ENCODE measurements around the gene ATRX. TPM values are rescaled to one million over a fixed set of nuclear protein-coding genes. Genes with fewer than 3 reads are reported as not detected.

Gene ATRX
- total and polyA plus RNA-seq, 2 donors (not counting 3 experiments of a cell fraction or from before 2014, with no cell fraction given), result 23.5 to 101 TPM

DNA sequence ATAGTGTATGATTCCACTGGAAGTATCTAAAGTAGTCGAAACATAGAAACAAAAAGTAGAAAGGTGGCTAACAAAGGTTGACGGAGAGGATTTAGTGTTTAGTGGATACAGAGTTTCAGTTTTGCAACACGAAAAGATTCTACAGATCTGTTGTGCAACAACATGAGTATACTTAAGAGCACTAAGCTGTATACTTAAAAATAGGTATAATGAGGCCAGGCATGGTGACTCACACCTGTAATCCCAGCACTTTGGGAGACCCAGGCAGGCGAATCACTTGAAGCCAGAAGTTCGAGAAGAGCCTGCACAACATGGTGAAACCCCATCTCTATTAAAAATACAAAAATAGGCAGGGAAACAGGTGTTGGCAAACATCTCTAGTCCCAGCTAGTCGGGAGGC is 7.9 kb upstream of the ATRX start:
- intact Hi-C loops (cut with micrococcal nuclease) (no loop called here), dilution Hi-C loops (cut with MboI; ENCODE audit: extremely low pct_ligation_motif_present, low sequenced_read_pairs) (no loop called here)
- no peak for TF ChIP-seq POLR2A (IDR thresholded peaks at IDR 0.05; ENCODE audit: low read depth, low read length)
- TF ChIP-seq, protein P1, sequence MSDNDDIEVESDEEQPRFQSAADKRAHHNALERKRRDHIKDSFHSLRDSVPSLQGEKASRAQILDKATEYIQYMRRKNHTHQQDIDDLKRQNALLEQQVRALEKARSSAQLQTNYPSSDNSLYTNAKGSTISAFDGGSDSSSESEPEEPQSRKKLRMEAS (IDR thresholded peaks at IDR 0.05; ENCODE audit: insufficient read depth, insufficient read length), result no peak
- no peak for TF ChIP-seq POLR2AphosphoS5 (IDR thresholded peaks at IDR 0.05; ENCODE audit: insufficient read depth, low read depth, low read length)
- no peak for TF ChIP-seq GATA2 (IDR thresholded peaks at IDR 0.05; ENCODE audit: insufficient read depth, insufficient read length, low read depth, low read length)
- TF ChIP-seq FOS (IDR thresholded peaks at IDR 0.05; ENCODE audit: borderline replicate concordance, insufficient read depth, low read length), result no peak
- no peak for TF ChIP-seq MYC (IDR thresholded peaks at IDR 0.05; ENCODE audit: low read depth, low read length)
- TF ChIP-seq, protein P2, sequence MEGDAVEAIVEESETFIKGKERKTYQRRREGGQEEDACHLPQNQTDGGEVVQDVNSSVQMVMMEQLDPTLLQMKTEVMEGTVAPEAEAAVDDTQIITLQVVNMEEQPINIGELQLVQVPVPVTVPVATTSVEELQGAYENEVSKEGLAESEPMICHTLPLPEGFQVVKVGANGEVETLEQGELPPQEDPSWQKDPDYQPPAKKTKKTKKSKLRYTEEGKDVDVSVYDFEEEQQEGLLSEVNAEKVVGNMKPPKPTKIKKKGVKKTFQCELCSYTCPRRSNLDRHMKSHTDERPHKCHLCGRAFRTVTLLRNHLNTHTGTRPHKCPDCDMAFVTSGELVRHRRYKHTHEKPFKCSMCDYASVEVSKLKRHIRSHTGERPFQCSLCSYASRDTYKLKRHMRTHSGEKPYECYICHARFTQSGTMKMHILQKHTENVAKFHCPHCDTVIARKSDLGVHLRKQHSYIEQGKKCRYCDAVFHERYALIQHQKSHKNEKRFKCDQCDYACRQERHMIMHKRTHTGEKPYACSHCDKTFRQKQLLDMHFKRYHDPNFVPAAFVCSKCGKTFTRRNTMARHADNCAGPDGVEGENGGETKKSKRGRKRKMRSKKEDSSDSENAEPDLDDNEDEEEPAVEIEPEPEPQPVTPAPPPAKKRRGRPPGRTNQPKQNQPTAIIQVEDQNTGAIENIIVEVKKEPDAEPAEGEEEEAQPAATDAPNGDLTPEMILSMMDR (IDR thresholded peaks at IDR 0.05; ENCODE audit: extremely low read depth in 1 of 2, insufficient read depth in 1 of 2, low read depth in 1 of 2, low read length in 2 of 2), result no peak
- TF ChIP-seq EZH2 (IDR thresholded peaks at IDR 0.05; ENCODE audit: borderline replicate concordance, low read depth, low read length, severe bottlenecking), result no peak
- TF ChIP-seq JUN (IDR thresholded peaks at IDR 0.05; ENCODE audit: borderline replicate concordance, insufficient read depth, insufficient read length, low read depth), result no peak
- no peak overlapping the region for H3K9ac ChIP-seq (replicated peaks; ENCODE audit: extremely low read depth, insufficient read depth, low read length)
- no peak overlapping the region for H3K4me2 ChIP-seq (ENCODE audit: insufficient read depth, low read length)
- CTCF ChIA-PET, result no interaction called here
- DNase-seq (ENCODE audit: low read depth, low spot score), result no peak
- H3K27me3 ChIP-seq (ENCODE audit: control insufficient read depth in 2 of 2, insufficient read depth in 2 of 2, low read length in 2 of 2), result no peaks in the 10 kb centered on the region
- H4K20me1 ChIP-seq (replicated peaks; ENCODE audit: control insufficient read depth, extremely low read depth, insufficient read depth, low read length), result no peaks in the 10 kb centered on the region
- H3K27ac ChIP-seq (ENCODE audit: insufficient read depth, low read depth, low read length), result no peak overlapping the region
- no peaks in the 10 kb centered on the region for H3K79me2 ChIP-seq (ENCODE audit: control insufficient read depth, insufficient read depth, low read length)
- POLR2A ChIA-PET, result no interaction called here
- no peaks in the 10 kb centered on the region for H3K4me1 ChIP-seq (ENCODE audit: control insufficient read depth, extremely low read depth, insufficient read depth, low read length)
- no peak overlapping the region for H3K4me3 ChIP-seq (replicated peaks in 1 of 3; ENCODE audit: insufficient read depth in 1 of 3, low read depth in 1 of 3, low read length in 3 of 3)
- no TSS peak for BruUV-seq (replicated peaks)
- H3K9me1 ChIP-seq (replicated peaks; ENCODE audit: control insufficient read depth, extremely low read depth, insufficient read depth, low read length), result no peaks in the 10 kb centered on the region
- H2AFZ ChIP-seq (ENCODE audit: low read depth, low read length), result no peak overlapping the region
- no peaks in the 10 kb centered on the region for H3K9me3 ChIP-seq (replicated peaks; ENCODE audit: control insufficient read depth, insufficient read depth, low read length)
- FAIRE-seq, result no peak
- no peaks in the 10 kb centered on the region for H3K36me3 ChIP-seq (ENCODE audit: control insufficient read depth in 2 of 2, extremely low read depth in 1 of 2, insufficient read depth in 2 of 2, low read length in 2 of 2)
